Stimulated activated CD8-positive, alpha-beta memory T cell treated with anti-CD3 and anti-CD28 coated beads, Interleukin-4, amount 100 ng/mL, for 4 hours (primary cell): Measurements from ENCODE around the gene PIGX.
A peak's percentile ranks its signal among the peaks of the same experiment; 100 is the strongest.

Experiments used
- DNase-seq, 2 donors: peaks; one replicate each; pipeline ENCODE4 v3.0.0-alpha.2; 2020; ENCODE audit warnings: low read depth in 2 of 2, low spot score in 1 of 2

Gene PIGX

DNA sequence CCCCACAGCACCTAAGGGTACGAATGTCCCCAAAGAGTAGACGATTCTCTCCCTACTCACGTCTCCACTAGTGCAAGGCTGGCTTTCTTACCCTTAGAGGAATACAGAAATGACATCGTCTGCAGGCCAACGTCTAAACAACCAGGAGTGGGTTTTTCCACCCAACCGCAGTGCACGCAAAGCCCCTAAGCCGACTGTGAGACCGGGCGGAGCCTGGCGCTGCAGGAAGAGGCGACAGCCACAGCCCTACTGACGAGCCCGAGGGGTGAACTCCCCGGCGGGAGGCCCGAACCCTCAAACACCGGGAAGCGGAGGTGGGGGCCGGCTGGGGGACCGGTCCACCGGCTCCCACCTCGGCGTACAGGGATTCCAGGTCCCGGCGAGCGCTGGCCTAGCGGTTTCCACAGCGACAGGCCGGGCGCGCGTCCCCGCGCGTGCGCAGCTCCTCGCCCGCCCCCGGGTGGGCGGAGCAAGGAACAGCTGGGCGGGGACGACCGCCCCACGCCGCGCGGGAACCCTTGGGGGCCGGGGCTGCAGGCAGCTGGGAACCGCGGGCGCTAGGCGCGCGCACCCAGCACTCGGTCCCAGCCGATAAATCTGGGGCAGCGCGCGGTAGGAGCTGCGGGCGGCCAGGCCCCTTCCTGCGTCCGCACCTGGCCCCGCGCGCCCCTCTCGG, at the start of gene PIGX, which contains the start of gene CEP19:
PIGX (plus strand) TSS at position 540 of the 676 bp plus-strand sequence.
CEP19 (minus strand) TSS at position 413 of the 676 bp plus-strand sequence. CDS start 3,593 bp downstream, outside the sequence.
- DNase-seq = peak; percentile 65 to 78

GRCh38 chr3:196662711-196663571, 49.2 kb upstream of the PIGX start:
- DNase-seq = no peak

GRCh38 chr3:196666001-196666867, 45.9 kb upstream of the PIGX start:
- DNase-seq = no peak

DNA sequence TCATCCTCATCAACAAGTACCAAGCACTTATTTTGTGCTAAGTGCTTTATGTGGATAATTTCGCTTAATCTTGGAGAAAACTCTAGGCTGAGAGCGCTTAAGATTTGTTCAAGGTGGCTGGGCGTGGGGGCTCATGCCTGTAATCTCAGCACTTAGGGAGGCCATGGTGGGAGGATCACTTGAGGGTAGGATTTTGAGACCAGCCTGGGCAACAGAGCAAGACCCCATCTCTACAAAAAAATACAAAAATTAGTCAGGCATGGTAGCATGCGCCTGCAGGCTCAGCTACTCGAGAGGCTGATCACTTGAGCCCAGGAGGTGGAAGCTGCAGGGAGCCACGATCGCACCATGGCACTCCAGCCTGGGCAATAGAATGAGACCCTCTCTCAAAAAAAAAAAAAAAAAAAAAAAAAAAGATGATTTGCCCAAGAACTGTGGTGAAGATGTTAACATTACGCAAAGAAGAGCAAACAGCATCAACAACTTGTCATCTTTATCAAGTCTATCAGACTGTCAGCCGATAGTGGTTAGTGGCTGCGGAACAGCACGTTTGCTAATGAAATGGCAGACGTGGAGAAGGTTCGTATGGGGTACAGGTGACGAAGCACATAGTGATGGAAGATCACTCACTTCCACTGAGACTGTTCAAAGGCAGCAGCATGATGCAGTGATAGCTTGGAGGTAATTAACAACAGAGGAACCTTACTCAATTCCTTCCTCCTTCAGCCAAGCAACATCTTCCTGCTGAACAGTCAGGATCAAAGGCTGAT, 44.9 kb upstream of the PIGX start:
- no peak for DNase-seq

GRCh38 chr3:196670339-196670738, 41.8 kb upstream of the PIGX start:
- no peak for DNase-seq

- no peak for DNase-seq
These were observed 38.5 kb upstream of the PIGX start for GRCh38 chr3:196673632-196674031.

DNA sequence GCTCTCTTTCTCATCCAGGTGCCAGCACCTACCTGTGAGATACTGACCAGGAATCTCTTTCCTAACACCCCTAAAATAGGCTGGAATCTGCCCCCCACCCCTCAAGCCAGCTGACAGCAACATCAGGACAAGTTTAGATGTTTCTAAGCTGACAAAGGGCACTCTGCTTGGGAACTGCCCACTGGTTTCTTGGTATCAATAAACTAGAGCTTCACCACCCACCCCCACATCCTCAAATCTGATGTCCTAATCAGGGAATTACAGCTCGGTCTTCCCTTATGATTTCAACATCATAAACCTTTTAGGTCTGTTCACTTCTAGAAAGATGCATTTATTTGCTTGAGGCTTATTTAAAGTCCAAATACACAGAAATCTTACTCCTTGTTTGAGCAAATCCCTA, 34.8 kb upstream of the PIGX start:
- DNase-seq = no peak

GRCh38 chr3:196677931-196678330, 34.2 kb upstream of the PIGX start:
- no peak for DNase-seq

- peak; percentile 42 to 43 for DNase-seq
These were observed 27.4 kb upstream of the PIGX start for GRCh38 chr3:196684548-196685407.

- no peak for DNase-seq
These were observed 25.7 kb upstream of the PIGX start for GRCh38 chr3:196686436-196686835.

- DNase-seq = no peak
These were observed 23.8 kb upstream of the PIGX start for GRCh38 chr3:196688349-196688748.

GRCh38 chr3:196689941-196690660, 22.1 kb upstream of the PIGX start:
- DNase-seq = no peak

DNA sequence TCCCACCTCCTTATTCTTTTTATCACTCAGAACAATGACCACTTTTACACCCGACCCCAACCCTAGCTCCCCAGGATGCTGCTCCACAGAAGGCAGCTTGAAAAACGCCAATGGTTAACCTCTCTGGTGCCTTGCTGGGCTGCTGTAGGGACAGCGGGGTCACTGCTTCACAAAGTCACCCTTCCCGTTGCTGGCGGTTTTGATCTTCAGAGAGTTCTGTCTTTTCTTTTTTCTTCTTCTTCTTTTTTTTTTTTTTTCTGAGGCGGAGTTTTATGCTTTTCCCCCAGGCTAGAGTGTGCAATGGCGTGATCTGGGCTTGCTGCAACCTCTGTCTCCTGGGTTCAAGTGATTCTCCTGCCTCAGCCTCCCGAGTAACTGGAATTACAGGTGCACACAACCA, 20.8 kb upstream of the PIGX start:
- DNase-seq = no peak

- DNase-seq = no peak
These were observed 18.0 kb upstream of the PIGX start for GRCh38 chr3:196694202-196694638.

GRCh38 chr3:196694941-196695848, 17.0 kb upstream of the PIGX start:
- DNase-seq = peak; percentile 4 to 5

DNA sequence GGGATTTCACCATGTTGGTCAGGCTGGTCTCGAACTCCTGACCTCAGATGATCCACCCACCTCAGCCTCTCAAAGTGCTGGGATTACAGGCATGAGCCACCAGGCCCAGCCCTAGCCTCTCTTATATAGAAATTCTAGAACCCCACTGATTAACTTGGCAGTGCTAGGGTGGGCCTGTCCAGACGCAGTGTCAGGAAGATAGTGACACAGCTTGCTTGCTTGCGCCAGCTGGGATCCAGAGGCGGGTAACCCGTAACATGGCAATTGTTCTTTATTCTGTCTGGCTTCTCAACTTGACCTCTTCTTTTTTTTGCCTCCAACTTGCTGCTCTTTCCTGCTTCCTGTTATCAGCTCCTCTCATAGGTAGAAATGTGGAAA, 16.3 kb upstream of the PIGX start:
- no peak for DNase-seq

DNA sequence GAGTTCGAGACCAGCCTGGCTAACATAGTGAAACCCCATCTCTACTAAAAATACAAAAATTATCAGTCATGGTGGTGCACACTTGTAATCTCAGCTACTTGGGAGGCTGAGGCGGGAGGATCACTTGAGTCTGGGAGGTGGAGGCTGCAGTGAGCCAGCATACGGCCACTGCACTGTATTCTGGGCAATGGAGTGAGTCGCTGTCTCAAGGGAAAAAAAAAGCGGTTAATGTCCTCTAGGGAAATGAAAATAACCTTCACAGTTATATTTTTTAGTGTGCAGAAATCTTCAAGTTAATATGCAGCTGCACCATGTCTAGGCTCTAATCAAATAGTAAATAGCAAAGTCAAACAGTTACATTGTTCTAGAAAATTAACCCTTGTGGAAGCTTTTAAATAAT, 14.9 kb upstream of the PIGX start:
- no peak for DNase-seq

DNA sequence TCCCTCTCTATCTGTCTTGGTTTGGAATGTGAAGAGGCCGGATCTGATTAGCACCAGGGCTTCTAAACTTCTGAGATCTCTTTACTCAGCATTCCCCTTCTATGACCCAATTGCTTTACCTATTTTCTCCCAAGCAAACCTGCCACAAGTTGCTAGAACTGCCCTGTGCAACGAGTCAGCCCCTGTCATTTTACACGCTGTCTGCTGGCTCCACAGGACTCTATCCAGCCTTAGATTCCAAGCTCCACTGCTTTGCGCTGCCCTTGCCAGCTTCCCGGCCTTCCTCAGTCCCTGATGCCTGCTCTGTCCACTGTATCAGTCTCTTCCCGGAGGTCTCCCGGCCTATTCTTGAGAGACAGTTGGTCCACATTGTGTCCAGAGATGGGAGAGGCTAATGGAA, 12.4 kb upstream of the PIGX start:
- DNase-seq = no peak
